ENCODE data around the gene OASL. TPM values are rescaled to one million over a fixed set of nuclear protein-coding genes. Genes with fewer than 3 reads are reported as not detected.

The OASL gene
- polyA plus RNA-seq, 1 of the 3 experiments (the other 2 are of a cell fraction), result 0.41 TPM

DNA sequence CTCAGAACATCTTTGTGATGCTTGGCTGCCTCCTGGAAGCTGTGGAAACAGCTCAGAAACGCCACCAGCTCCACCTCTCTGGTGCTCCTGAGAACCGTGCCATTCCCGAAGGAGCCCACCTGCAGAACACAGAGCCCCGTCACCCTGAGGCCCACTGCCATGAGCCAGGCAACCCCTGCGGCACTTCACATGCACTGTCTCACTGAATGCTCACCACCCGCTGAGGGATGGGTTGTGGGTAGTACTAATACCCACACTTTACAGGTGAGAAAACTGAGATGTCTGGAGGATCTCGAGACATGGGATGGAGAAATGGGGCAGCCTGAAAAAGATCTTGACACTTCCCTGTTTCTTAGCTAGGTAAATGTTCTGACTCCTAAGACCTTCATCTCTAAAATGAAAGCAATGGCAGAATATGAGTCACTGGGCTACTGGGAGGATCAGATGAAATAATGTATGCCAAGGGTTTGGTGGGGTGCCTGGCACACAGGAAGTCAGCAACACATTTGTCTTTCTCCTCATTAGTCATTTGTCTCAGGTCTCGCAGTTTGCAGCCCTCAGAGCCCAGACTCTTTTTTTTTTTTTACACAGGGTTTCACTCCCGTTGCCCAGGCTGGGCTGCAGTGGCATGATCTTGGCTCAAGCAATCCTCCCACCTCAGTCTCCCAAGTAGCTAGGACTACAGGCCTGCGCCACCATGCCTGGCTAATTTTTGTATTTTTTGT lies 5.3 kb downstream of the OASL start (continued):
- TF ChIP-seq SIN3A (IDR thresholded peaks at IDR 0.05; ENCODE audit: borderline replicate concordance, low read depth, low read length), result no peak
- TF ChIP-seq EP300 (IDR thresholded peaks at IDR 0.05; ENCODE audit: borderline replicate concordance in 1 of 2, low read depth in 1 of 2, low read length in 1 of 2), result 0 out of 4 replicates have a peak, but pooled peaks of 1 of the 2 experiments have one; percentile 15
- TF ChIP-seq, protein P1, sequence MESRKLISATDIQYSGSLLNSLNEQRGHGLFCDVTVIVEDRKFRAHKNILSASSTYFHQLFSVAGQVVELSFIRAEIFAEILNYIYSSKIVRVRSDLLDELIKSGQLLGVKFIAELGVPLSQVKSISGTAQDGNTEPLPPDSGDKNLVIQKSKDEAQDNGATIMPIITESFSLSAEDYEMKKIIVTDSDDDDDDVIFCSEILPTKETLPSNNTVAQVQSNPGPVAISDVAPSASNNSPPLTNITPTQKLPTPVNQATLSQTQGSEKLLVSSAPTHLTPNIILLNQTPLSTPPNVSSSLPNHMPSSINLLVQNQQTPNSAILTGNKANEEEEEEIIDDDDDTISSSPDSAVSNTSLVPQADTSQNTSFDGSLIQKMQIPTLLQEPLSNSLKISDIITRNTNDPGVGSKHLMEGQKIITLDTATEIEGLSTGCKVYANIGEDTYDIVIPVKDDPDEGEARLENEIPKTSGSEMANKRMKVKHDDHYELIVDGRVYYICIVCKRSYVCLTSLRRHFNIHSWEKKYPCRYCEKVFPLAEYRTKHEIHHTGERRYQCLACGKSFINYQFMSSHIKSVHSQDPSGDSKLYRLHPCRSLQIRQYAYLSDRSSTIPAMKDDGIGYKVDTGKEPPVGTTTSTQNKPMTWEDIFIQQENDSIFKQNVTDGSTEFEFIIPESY (IDR thresholded peaks at IDR 0.05; ENCODE audit: borderline replicate concordance, low read depth), result no peak
- no peak for TF ChIP-seq POLR2AphosphoS5 (IDR thresholded peaks at IDR 0.05; ENCODE audit: low read depth, low read length)
- 0 out of 2 replicates have a peak, but pooled peaks have one; percentile 42 for TF ChIP-seq NFIC (IDR thresholded peaks at IDR 0.05; ENCODE audit: borderline replicate concordance)
- no peak for TF ChIP-seq GABPA (IDR thresholded peaks at IDR 0.05; ENCODE audit: low read depth)
- no peak for TF ChIP-seq RFX5 (IDR thresholded peaks at IDR 0.05; ENCODE audit: low read length)
- no peak for TF ChIP-seq TAF1 (IDR thresholded peaks at IDR 0.05; ENCODE audit: borderline replicate concordance, low read depth, low read length)
- no peak for TF ChIP-seq RXRA (IDR thresholded peaks at IDR 0.05; ENCODE audit: borderline replicate concordance, low read depth)
- TF ChIP-seq, protein P2, sequence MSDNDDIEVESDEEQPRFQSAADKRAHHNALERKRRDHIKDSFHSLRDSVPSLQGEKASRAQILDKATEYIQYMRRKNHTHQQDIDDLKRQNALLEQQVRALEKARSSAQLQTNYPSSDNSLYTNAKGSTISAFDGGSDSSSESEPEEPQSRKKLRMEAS (IDR thresholded peaks at IDR 0.05; ENCODE audit: low read depth), result no peak
- TF ChIP-seq, protein P3, sequence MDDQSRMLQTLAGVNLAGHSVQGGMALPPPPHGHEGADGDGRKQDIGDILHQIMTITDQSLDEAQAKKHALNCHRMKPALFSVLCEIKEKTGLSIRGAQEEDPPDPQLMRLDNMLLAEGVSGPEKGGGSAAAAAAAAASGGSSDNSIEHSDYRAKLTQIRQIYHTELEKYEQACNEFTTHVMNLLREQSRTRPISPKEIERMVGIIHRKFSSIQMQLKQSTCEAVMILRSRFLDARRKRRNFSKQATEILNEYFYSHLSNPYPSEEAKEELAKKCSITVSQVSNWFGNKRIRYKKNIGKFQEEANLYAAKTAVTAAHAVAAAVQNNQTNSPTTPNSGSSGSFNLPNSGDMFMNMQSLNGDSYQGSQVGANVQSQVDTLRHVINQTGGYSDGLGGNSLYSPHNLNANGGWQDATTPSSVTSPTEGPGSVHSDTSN (IDR thresholded peaks at IDR 0.05), result peak; percentile 78
- TF ChIP-seq MEF2A (IDR thresholded peaks at IDR 0.05; ENCODE audit: borderline replicate concordance, low read depth), result no peak
- no peak for TF ChIP-seq RCOR1 (IDR thresholded peaks at IDR 0.05; ENCODE audit: low read length)
- TF ChIP-seq SMC3 (IDR thresholded peaks at IDR 0.05; ENCODE audit: low read depth, low read length), result no peak
- no peak for TF ChIP-seq FOXJ3 (CRISPR knock-in tag; IDR thresholded peaks at IDR 0.05)
- no peak for TF ChIP-seq RAD21 (IDR thresholded peaks at IDR 0.05; ENCODE audit: low read length)
- peak; percentile 52; the same call in 1 of the 2 replicates for TF ChIP-seq JUND (IDR thresholded peaks at IDR 0.05)
- TF ChIP-seq FOXM1 (IDR thresholded peaks at IDR 0.05; ENCODE audit: low read depth), result no peak
- TF ChIP-seq, protein P4, sequence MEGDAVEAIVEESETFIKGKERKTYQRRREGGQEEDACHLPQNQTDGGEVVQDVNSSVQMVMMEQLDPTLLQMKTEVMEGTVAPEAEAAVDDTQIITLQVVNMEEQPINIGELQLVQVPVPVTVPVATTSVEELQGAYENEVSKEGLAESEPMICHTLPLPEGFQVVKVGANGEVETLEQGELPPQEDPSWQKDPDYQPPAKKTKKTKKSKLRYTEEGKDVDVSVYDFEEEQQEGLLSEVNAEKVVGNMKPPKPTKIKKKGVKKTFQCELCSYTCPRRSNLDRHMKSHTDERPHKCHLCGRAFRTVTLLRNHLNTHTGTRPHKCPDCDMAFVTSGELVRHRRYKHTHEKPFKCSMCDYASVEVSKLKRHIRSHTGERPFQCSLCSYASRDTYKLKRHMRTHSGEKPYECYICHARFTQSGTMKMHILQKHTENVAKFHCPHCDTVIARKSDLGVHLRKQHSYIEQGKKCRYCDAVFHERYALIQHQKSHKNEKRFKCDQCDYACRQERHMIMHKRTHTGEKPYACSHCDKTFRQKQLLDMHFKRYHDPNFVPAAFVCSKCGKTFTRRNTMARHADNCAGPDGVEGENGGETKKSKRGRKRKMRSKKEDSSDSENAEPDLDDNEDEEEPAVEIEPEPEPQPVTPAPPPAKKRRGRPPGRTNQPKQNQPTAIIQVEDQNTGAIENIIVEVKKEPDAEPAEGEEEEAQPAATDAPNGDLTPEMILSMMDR (IDR thresholded peaks at IDR 0.05), result no peak
- TF ChIP-seq GATA2 (CRISPR knock-in tag; IDR thresholded peaks at IDR 0.05), result no peak
- peak; percentile 67; the same call in 1 of the 2 replicates for TF ChIP-seq FOSL2 (IDR thresholded peaks at IDR 0.05; ENCODE audit: borderline replicate concordance, low read depth)

All from SK-N-SH (cell line).